Neural cell (in vitro differentiated cells): ENCODE results near the gene DNAJC8. TPM values are rescaled to one million over a fixed set of nuclear protein-coding genes. Genes with fewer than 3 reads are reported as not detected.

Experiments used
- H2AFZ ChIP-seq: fragments of 200-600, 300-800 bp; sonication (generic), shearing (Covaris generic); 2 replicates; pipeline ENCODE4 v1.6.0; 2014; ENCODE audit warnings: low read depth, mild to moderate bottlenecking, antibody characterized with exemption, low read length, moderate library complexity
- H3F3A ChIP-seq: fragments of 200-600 bp; shearing (Covaris generic); 2 replicates; pipeline ENCODE4 v1.6.1; 2016; ENCODE audit warnings: mild to moderate bottlenecking, moderate library complexity, mixed read lengths, antibody characterized with exemption, low read length; ENCODE audit not compliant: insufficient read depth, poor library complexity, severe bottlenecking
- H3K27ac ChIP-seq: fragments of 200-600, 300-800 bp; sonication (generic), shearing (Covaris generic); 2 replicates; pipeline ENCODE4 v1.5.1; 2014; ENCODE audit warnings: mild to moderate bottlenecking, low read length, moderate library complexity
- H3K27me3 ChIP-seq: fragments of 300-800, 200-600 bp; sonication (generic), shearing (Covaris generic); 2 replicates; pipeline ENCODE4 v1.6.0; 2014; ENCODE audit warnings: mild to moderate bottlenecking, low read depth, low read length, moderate library complexity; ENCODE audit not compliant: insufficient read depth
- H3K36me3 ChIP-seq: fragments of 300-800, 200-600 bp; sonication (generic), shearing (Covaris generic); 2 replicates; pipeline ENCODE4 v1.5.1; 2014; ENCODE audit warnings: mild to moderate bottlenecking, antibody characterized with exemption, low read length, moderate library complexity; ENCODE audit not compliant: insufficient read depth
- H3K4me2 ChIP-seq: fragments of 300-800, 200-600 bp; sonication (generic), shearing (Covaris generic); 2 replicates; pipeline ENCODE4 v1.6.0; 2014; ENCODE audit warnings: mild to moderate bottlenecking, low read length
- H3K4me3 ChIP-seq: fragments of 300-800, 200-600 bp; sonication (generic), shearing (Covaris generic); 2 replicates; pipeline ENCODE4 v1.5.1; 2014; ENCODE audit warnings: mild to moderate bottlenecking, low read length, moderate library complexity
- H3K79me2 ChIP-seq: fragments of 200-600 bp; shearing (Covaris generic); replicated peaks from 2 replicates; pipeline ENCODE4 v1.6.0; 2014; ENCODE audit warnings: mild to moderate bottlenecking, low read length, moderate library complexity; ENCODE audit not compliant: insufficient read depth
- H3K9ac ChIP-seq: fragments of 300-800, 200-600 bp; sonication (generic), shearing (Covaris generic); 2 replicates; pipeline ENCODE4 v1.6.1; 2016; ENCODE audit warnings: mild to moderate bottlenecking, low read length, mixed read lengths
- H3K9me2 ChIP-seq: fragments of 200-600 bp; shearing (Covaris generic); 2 replicates; pipeline ENCODE4 v1.6.1; 2016; ENCODE audit warnings: mild to moderate bottlenecking, low read length, mixed read lengths; ENCODE audit not compliant: insufficient read depth
- H3K9me3 ChIP-seq: fragments of 200-600, 300-800 bp; sonication (generic), shearing (Covaris generic); 2 replicates; pipeline ENCODE4 v1.6.1; 2016; ENCODE audit warnings: mild to moderate bottlenecking, mixed run types, low read length, moderate library complexity, mixed read lengths
- H4K20me1 ChIP-seq: fragments of 200-600 bp; shearing (Covaris generic); 2 replicates; pipeline ENCODE4 v1.6.1; 2016; ENCODE audit warnings: mild to moderate bottlenecking, mixed run types; ENCODE audit not compliant: insufficient read depth
- EP300 ChIP-seq: fragments of 450-650 bp; conservative IDR thresholded peaks from 2 replicates; pipeline ENCODE4 v1.6.1; 2014; ENCODE audit warnings: antibody characterized with exemption, mild to moderate bottlenecking, moderate library complexity; ENCODE audit not compliant: poor library complexity, severe bottlenecking
- EZH2 ChIP-seq: fragments of 200-600, 300-800 bp; shearing (Covaris generic), sonication (generic); IDR thresholded peaks from 2 replicates; pipeline ENCODE4 v1.6.1; 2014; ENCODE audit warnings: antibody characterized with exemption, low read length, borderline replicate concordance, mild to moderate bottlenecking; ENCODE audit not compliant: insufficient read depth, poor library complexity, severe bottlenecking
- MXI1 ChIP-seq: fragments of 450-650 bp; conservative IDR thresholded peaks from 2 replicates; pipeline ENCODE4 v1.6.1; 2014; ENCODE audit warnings: antibody characterized with exemption, mild to moderate bottlenecking; ENCODE audit not compliant: poor library complexity, severe bottlenecking
- POLR2AphosphoS5 ChIP-seq: IDR thresholded peaks from 2 replicates; pipeline ENCODE4 v1.6.1; 2012
- RAD21 ChIP-seq: fragments of 450-650 bp; conservative IDR thresholded peaks from 2 replicates; pipeline ENCODE4 v1.6.1; 2014; ENCODE audit warnings: antibody characterized with exemption, mild to moderate bottlenecking, moderate library complexity
- SMC3 ChIP-seq: fragments of 450-650 bp; conservative IDR thresholded peaks from 2 replicates; pipeline ENCODE4 v1.6.1; 2014; ENCODE audit warnings: antibody characterized with exemption, mild to moderate bottlenecking, moderate library complexity; ENCODE audit not compliant: poor library complexity
- TAF1 ChIP-seq: IDR thresholded peaks from 2 replicates; pipeline ENCODE4 v1.6.1; 2012; ENCODE audit warnings: low read depth
- polyA plus RNA-seq: library from polyadenylated mRNA; depleted of rRNA; stranded (reverse); fragments of >200 nt; gene quantifications from 2 replicates; pipeline ENCODE4 v1.2.3, GENCODE V29; 2014
- TF ChIP-seq, protein P1 (sequence below): fragments of 450-650 bp; IDR thresholded peaks from 2 replicates; pipeline ENCODE4 v1.5.1; 2014; ENCODE audit warnings: antibody characterized with exemption, mild to moderate bottlenecking, moderate library complexity; ENCODE audit not compliant: poor library complexity, severe bottlenecking
- TF ChIP-seq, protein P2 (sequence below): IDR thresholded peaks from 2 replicates; pipeline ENCODE4 v1.6.1; 2012; ENCODE audit warnings: borderline replicate concordance

Gene DNAJC8
- polyA plus RNA-seq, 1 donor from 2014 or later, result 184 TPM

DNA sequence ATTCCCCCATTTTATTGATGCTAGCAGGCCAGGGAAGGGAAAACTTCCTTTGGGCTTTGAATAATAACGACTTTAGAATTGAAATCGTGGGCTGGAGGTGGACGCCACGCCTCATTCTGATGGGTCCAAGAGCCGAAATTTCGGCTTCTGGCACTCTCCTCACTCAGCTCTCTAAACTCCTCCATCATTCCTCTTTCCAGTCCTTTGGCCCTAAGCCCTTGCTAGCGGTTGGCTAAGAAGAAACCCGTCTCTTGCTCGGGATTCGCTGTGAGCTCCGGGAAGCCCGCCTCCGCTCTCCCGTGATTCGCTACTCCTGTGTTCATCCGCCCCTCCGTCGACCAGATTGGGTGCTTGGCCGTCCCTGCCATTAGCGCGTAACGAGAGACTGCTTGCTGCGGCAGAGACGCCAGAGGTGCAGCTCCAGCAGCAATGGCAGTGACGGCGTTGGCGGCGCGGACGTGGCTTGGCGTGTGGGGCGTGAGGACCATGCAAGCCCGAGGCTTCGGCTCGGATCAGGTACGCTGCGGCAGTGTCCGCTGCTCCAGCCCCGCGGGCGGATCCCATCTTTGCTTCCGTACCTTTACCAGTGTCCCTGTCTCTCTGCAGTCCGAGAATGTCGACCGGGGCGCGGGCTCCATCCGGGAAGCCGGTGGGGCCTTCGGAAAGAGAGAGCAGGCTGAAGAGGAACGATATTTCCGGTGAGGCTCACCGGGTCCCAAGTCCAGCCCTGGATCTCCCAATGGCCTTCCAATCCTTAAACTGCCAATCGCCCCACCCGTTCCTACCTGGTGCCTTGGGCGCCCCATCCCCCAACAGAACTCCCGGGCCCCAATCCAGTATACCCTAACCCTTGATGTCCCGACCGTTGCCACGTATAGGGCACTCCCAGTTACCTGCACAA lies 3.2 kb upstream of the DNAJC8 start, which contains the start of gene ATP5IF1:
Gene ATP5IF1, plus strand, starts transcription at position 370 of the 901 bp plus-strand sequence. Its CDS starts 60 bp downstream, at position 430.
- Histone ChIP-seq H3K4me3 (peak within 1 kb of the TSS; percentile 88), H3K9me3 (no peaks in the 10 kb centered on the region), H2AFZ (peak within 1 kb of the TSS; percentile 76), H3K9me2 (no peaks in the 10 kb centered on the region), H3K4me2 (peak within 1 kb of the TSS; percentile 64), H3K9ac (peak within 1 kb of the TSS; percentile 96), H3K27ac (peak within 1 kb of the TSS; percentile 93), H3K79me2 (peaks cover 30% of the 10 kb centered on the region), H4K20me1 (no peaks in the 10 kb centered on the region), H3F3A (no peaks in the 10 kb centered on the region), H3K36me3 (no peaks in the 10 kb centered on the region), H3K27me3 (no peaks in the 10 kb centered on the region)
- TF ChIP-seq SMC3, result peak; percentile 30
- no peak for TF ChIP-seq RAD21
- TF ChIP-seq, protein P1, sequence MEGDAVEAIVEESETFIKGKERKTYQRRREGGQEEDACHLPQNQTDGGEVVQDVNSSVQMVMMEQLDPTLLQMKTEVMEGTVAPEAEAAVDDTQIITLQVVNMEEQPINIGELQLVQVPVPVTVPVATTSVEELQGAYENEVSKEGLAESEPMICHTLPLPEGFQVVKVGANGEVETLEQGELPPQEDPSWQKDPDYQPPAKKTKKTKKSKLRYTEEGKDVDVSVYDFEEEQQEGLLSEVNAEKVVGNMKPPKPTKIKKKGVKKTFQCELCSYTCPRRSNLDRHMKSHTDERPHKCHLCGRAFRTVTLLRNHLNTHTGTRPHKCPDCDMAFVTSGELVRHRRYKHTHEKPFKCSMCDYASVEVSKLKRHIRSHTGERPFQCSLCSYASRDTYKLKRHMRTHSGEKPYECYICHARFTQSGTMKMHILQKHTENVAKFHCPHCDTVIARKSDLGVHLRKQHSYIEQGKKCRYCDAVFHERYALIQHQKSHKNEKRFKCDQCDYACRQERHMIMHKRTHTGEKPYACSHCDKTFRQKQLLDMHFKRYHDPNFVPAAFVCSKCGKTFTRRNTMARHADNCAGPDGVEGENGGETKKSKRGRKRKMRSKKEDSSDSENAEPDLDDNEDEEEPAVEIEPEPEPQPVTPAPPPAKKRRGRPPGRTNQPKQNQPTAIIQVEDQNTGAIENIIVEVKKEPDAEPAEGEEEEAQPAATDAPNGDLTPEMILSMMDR, result peak; percentile 45
- TF ChIP-seq EZH2, result no peak
- TF ChIP-seq POLR2AphosphoS5, result peak; percentile 100
- TF ChIP-seq, protein P2, sequence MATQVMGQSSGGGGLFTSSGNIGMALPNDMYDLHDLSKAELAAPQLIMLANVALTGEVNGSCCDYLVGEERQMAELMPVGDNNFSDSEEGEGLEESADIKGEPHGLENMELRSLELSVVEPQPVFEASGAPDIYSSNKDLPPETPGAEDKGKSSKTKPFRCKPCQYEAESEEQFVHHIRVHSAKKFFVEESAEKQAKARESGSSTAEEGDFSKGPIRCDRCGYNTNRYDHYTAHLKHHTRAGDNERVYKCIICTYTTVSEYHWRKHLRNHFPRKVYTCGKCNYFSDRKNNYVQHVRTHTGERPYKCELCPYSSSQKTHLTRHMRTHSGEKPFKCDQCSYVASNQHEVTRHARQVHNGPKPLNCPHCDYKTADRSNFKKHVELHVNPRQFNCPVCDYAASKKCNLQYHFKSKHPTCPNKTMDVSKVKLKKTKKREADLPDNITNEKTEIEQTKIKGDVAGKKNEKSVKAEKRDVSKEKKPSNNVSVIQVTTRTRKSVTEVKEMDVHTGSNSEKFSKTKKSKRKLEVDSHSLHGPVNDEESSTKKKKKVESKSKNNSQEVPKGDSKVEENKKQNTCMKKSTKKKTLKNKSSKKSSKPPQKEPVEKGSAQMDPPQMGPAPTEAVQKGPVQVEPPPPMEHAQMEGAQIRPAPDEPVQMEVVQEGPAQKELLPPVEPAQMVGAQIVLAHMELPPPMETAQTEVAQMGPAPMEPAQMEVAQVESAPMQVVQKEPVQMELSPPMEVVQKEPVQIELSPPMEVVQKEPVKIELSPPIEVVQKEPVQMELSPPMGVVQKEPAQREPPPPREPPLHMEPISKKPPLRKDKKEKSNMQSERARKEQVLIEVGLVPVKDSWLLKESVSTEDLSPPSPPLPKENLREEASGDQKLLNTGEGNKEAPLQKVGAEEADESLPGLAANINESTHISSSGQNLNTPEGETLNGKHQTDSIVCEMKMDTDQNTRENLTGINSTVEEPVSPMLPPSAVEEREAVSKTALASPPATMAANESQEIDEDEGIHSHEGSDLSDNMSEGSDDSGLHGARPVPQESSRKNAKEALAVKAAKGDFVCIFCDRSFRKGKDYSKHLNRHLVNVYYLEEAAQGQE, result peak; percentile 93
- TF ChIP-seq EP300, result no peak
- peak; percentile 99 for TF ChIP-seq TAF1
- peak; percentile 81 for TF ChIP-seq MXI1

DNA sequence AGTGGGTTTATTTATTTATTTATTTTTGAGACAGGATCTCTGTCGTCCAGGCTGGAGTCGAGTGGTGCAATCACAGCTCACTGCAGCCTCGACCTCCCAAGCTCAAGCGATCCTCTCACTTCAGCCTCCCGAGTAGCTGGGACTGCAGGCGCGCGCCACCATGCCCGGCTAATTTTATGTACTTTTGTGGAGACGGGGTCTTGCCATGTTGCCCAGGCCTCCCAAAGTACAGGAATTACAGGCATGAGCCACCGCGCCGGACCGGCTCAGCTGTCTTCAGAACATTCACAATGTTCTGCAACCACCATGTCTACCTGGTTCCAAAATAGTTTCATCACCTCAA lies 406 bp upstream of the DNAJC8 start:
- H3K9ac ChIP-seq, result no peak overlapping the region
- H3K27ac ChIP-seq, result no peak overlapping the region
- H3K27me3 ChIP-seq, result no peaks in the 10 kb centered on the region
- H3K9me3 ChIP-seq, result no peaks in the 10 kb centered on the region
- H3K4me3 ChIP-seq, result no peak overlapping the region
- no peaks in the 10 kb centered on the region for H3K36me3 ChIP-seq
- H2AFZ ChIP-seq, result no peak overlapping the region
- peaks cover 34% of the 10 kb centered on the region for H3K79me2 ChIP-seq
- no peaks in the 10 kb centered on the region for H3F3A ChIP-seq
- H3K4me2 ChIP-seq, result no peak overlapping the region
- H4K20me1 ChIP-seq, result no peaks in the 10 kb centered on the region
- TF ChIP-seq EZH2 (no peak), RAD21 (no peak)
- H3K9me2 ChIP-seq, result no peaks in the 10 kb centered on the region
